ENCODE results near the gene KSR2. TPM values are rescaled to one million over a fixed set of nuclear protein-coding genes. Genes with fewer than 3 reads are reported as not detected.

KSR2 gene
- total RNA-seq, 1 donor from 2014 or later = 1.4 TPM

DNA sequence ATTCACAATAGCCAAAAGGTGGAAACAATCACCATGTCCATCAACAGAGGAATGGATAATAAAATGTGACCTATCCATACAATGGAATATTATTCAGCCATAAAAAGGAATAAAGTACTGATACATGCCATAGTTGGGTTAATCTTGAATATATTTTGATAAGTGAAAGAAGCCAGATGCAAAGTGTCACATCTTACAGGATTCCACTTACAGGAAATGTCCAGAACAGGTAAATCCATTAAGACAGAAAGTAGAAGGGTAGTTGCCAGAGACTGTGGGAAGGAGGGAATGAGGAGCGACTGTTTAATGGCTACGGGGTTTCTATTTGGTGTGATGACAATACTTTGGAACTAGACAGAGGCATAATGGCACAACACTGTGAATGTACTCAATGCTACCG, 171.6 kb downstream of the KSR2 start:
- no peaks in the 10 kb centered on the region for H3K4me1 ChIP-seq
- intact Hi-C loops (cut with DNase I) = no loop called here
- H3K9me3 ChIP-seq = no peaks in the 10 kb centered on the region
- no peak overlapping the region for H3K27ac ChIP-seq
- no peaks in the 10 kb centered on the region for H3K27me3 ChIP-seq
- TF ChIP-seq, protein P1, sequence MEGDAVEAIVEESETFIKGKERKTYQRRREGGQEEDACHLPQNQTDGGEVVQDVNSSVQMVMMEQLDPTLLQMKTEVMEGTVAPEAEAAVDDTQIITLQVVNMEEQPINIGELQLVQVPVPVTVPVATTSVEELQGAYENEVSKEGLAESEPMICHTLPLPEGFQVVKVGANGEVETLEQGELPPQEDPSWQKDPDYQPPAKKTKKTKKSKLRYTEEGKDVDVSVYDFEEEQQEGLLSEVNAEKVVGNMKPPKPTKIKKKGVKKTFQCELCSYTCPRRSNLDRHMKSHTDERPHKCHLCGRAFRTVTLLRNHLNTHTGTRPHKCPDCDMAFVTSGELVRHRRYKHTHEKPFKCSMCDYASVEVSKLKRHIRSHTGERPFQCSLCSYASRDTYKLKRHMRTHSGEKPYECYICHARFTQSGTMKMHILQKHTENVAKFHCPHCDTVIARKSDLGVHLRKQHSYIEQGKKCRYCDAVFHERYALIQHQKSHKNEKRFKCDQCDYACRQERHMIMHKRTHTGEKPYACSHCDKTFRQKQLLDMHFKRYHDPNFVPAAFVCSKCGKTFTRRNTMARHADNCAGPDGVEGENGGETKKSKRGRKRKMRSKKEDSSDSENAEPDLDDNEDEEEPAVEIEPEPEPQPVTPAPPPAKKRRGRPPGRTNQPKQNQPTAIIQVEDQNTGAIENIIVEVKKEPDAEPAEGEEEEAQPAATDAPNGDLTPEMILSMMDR (IDR thresholded peaks at IDR 0.05) = no peak
- no peak overlapping the region for H3K4me3 ChIP-seq
- ATAC-seq (no peak), DNase-seq (no peak)
- no peaks in the 10 kb centered on the region for H3K36me3 ChIP-seq

DNA sequence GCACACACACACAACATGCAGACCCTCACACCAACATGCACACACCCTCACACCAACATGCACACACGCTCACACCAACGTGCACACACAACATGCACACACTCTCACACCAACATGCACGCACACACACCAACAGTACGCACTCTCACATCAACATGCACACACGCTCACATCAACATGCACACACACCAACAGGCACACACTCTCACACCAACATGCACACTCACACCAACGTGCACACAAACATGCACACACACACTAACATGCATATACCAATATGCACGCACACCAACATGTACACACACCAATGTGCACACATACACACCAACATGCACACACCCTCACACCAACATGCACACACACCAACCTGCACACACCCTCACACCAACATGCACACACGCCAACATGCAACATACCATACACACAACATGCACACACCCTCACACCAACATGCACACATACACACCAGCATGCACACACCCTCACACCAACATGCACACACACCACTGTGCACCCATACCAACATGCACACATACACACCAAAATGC, 175.8 kb downstream of the KSR2 start:
- Histone ChIP-seq H3K36me3 (no peaks in the 10 kb centered on the region), H3K27me3 (no peaks in the 10 kb centered on the region), H3K4me1 (no peaks in the 10 kb centered on the region), H3K27ac (no peak overlapping the region), H3K9me3 (no peaks in the 10 kb centered on the region), H3K4me3 (no peak overlapping the region)
- intact Hi-C loops (cut with DNase I) = no loop called here
- TF ChIP-seq, protein P1 (IDR thresholded peaks at IDR 0.05) = no peak
- DNase-seq (no peak), ATAC-seq (no peak)

DNA sequence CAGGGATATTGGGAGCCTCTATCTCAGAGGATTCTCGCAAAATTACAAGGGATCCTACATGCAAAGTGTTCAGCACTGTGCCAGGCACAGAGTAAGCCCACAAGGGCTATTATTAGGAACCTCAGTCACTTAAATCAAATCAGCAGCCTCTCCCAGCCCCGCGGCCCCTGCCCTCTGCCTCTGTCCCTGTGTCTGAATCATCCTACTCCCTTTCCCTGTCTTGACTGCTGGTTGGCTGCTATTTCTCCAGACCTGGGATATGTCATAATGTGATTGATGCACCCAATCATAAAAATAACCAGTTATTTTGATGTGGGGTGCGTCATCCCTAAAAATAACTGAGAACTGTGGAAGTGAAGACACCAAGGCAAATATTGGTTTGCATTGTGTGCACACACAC, 176.3 kb downstream of the KSR2 start:
- Histone ChIP-seq H3K9me3 (no peaks in the 10 kb centered on the region), H3K4me3 (no peak overlapping the region), H3K36me3 (no peaks in the 10 kb centered on the region), H3K27me3 (no peaks in the 10 kb centered on the region), H3K27ac (no peak overlapping the region), H3K4me1 (no peaks in the 10 kb centered on the region)
- TF ChIP-seq, protein P1 (IDR thresholded peaks at IDR 0.05) = no peak
- intact Hi-C loops (cut with DNase I) = no loop called here
- no peak for DNase-seq
- ATAC-seq = no peak

DNA sequence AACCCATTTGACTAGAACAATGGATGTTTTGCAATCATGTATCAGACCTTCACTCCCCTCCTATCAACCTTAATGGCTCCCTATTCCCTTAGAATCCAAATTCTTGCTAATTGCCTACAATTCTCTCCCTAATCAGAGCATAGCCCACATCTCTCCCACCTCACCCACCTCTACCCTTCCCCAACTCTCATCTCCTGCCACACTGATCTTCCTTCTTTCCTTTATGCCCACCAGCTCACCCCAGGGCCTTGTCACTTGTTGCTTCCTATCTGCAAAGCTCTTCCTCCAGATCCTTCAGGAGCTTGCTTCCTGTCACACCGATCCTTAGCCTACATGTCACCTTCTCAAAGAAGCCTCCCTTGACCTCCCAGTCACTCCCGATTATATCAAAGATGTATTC, 177.8 kb downstream of the KSR2 start:
- intact Hi-C loops (cut with DNase I) = no loop called here
- ATAC-seq (no peak), DNase-seq (no peak)
- no peak overlapping the region for H3K4me3 ChIP-seq
- TF ChIP-seq, protein P1 (IDR thresholded peaks at IDR 0.05) = no peak
- no peaks in the 10 kb centered on the region for H3K9me3 ChIP-seq
- no peaks in the 10 kb centered on the region for H3K36me3 ChIP-seq
- no peaks in the 10 kb centered on the region for H3K4me1 ChIP-seq
- H3K27me3 ChIP-seq = no peaks in the 10 kb centered on the region
- no peak overlapping the region for H3K27ac ChIP-seq

DNA sequence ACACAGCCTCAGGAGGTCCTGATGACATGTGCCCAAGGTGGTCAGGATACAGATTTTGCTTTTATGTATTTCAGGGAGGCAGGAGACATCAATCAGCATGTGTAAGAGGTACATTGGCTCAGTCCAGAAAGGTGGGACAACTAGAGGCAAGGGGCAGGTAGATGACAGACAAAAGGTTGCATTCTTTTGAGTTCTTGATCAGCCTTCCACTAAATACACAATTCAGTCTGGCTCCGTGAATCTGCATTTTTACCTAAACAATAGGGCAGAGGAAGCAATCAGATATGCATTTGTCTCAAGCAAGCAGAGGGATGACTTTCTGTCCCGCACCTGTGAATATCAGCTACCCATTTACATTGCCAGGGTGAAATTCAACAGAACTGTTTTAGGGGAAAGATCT, 178.6 kb downstream of the KSR2 start:
- TF ChIP-seq, protein P1 (IDR thresholded peaks at IDR 0.05) = no peak
- DNase-seq (no peak), ATAC-seq (no peak)
- no peak overlapping the region for H3K27ac ChIP-seq
- intact Hi-C loops (cut with DNase I) = no loop called here
- H3K36me3 ChIP-seq = no peaks in the 10 kb centered on the region
- H3K4me3 ChIP-seq = no peak overlapping the region
- no peaks in the 10 kb centered on the region for H3K9me3 ChIP-seq
- H3K4me1 ChIP-seq = no peaks in the 10 kb centered on the region
- H3K27me3 ChIP-seq = no peaks in the 10 kb centered on the region

All from upper lobe of right lung (tissue), 1 donor.